IMR-90 (cell line): ENCODE measurements around the gene ARHGAP21. TPM values are rescaled to one million over a fixed set of nuclear protein-coding genes. Genes with fewer than 3 reads are reported as not detected.
A peak's percentile ranks its signal among the peaks of the same experiment; 100 is the strongest.

Experiments used
- ATAC-seq: fragments of 200-7000 bp; cut with Tn5 transposase; 2 replicates; pipeline ENCODE4 v1.9.1; 2020; ENCODE audit warnings: low read depth, mild to moderate bottlenecking, moderate library complexity
- BruUV-seq: library from RNA; stranded (reverse); fragments of 400-500 nt; replicated peaks from 2 replicates; lab custom pipeline; 2021; lab: Mats Ljungman, UMichigan
- CTCF ChIA-PET: fragments of 300-600 bp; formaldehyde crosslinking; extraction: SDS; loops from one replicate; lab custom pipeline; 2021; ENCODE audit warnings: antibody characterized with exemption; lab: Yijun Ruan, JAX
- POLR2A ChIA-PET: fragments of 300-600 bp; sonication (Branson Sonifier 250); formaldehyde crosslinking; loops from one replicate; lab custom pipeline; 2022; ENCODE audit warnings: antibody characterized with exemption; ENCODE audit not compliant: unreplicated experiment; lab: Charles Lee
- DNase-seq: peaks from one replicate; pipeline ENCODE4 v3.0.0; 2013
- H2AFZ ChIP-seq: replicated peaks from 2 replicates; pipeline ENCODE3; 2013; ENCODE audit warnings: low read length, mild to moderate bottlenecking; ENCODE audit not compliant: poor library complexity
- H2AK5ac ChIP-seq: 2 replicates; pipeline ENCODE4 v1.6.1; 2013; ENCODE audit warnings: low read depth, low read length, inconsistent platforms
- H2AK9ac ChIP-seq: replicated peaks from 2 replicates; pipeline ENCODE3; 2013; ENCODE audit warnings: mild to moderate bottlenecking, low read depth, low read length, moderate library complexity; ENCODE audit not compliant: poor library complexity
- H2BK120ac ChIP-seq: 2 replicates; pipeline ENCODE4 v1.6.1; 2013; ENCODE audit warnings: low read depth, low read length, inconsistent platforms
- H2BK15ac ChIP-seq: 3 replicates; pipeline ENCODE4 v1.6.1; 2013; ENCODE audit warnings: low read depth, low read length, inconsistent platforms
- H2BK20ac ChIP-seq: 2 replicates; pipeline ENCODE4 v1.6.1; 2013; ENCODE audit warnings: low read depth, mild to moderate bottlenecking, inconsistent platforms, low read length, moderate library complexity
- H2BK5ac ChIP-seq: 2 replicates; pipeline ENCODE4 v1.6.1; 2013; ENCODE audit warnings: mild to moderate bottlenecking, low read depth, low read length, inconsistent platforms; ENCODE audit not compliant: poor library complexity, severe bottlenecking
- H3K14ac ChIP-seq: replicated peaks from 2 replicates; pipeline ENCODE4 v1.6.1; 2013; ENCODE audit warnings: low read depth, low read length, inconsistent platforms
- H3K18ac ChIP-seq: 2 replicates; pipeline ENCODE4 v1.6.1; 2013; ENCODE audit warnings: low read depth, low read length, control low read depth
- H3K23ac ChIP-seq: 2 replicates; pipeline ENCODE4 v1.6.1; 2013; ENCODE audit warnings: low read depth, low read length, inconsistent platforms
- H3K27ac ChIP-seq: 2 replicates; pipeline ENCODE4 v1.5.1; 2013; ENCODE audit warnings: mild to moderate bottlenecking, control low read depth, low read length; ENCODE audit not compliant: insufficient read depth
- H3K27me3 ChIP-seq: 2 replicates; pipeline ENCODE4 v1.6.1; 2013; ENCODE audit warnings: low read length; ENCODE audit not compliant: control insufficient read depth, insufficient read depth
- H3K36me3 ChIP-seq: 2 replicates; pipeline ENCODE4 v1.6.1; 2013; ENCODE audit warnings: low read length, mixed read lengths; ENCODE audit not compliant: control insufficient read depth, insufficient read depth
- H3K4ac ChIP-seq: 2 replicates; pipeline ENCODE4 v1.6.1; 2013; ENCODE audit warnings: low read depth, low read length, inconsistent platforms
- H3K4me1 ChIP-seq: 2 replicates; pipeline ENCODE4 v1.6.1; 2013; ENCODE audit warnings: low read length, mixed read lengths; ENCODE audit not compliant: control insufficient read depth, insufficient read depth
- H3K4me2 ChIP-seq: 2 replicates; pipeline ENCODE4 v1.6.1; 2013; ENCODE audit warnings: low read depth, mild to moderate bottlenecking, control low read depth, low read length, moderate library complexity
- H3K4me3 ChIP-seq: 2 replicates; pipeline ENCODE4 v1.5.1; 2013; ENCODE audit warnings: low read depth, mild to moderate bottlenecking, control low read depth, low read length, moderate library complexity; ENCODE audit not compliant: insufficient read depth
- H3K56ac ChIP-seq: 2 replicates; pipeline ENCODE4 v1.6.1; 2013; ENCODE audit warnings: low read length, inconsistent platforms; ENCODE audit not compliant: insufficient read depth; ENCODE audit errors: extremely low read depth
- H3K79me1 ChIP-seq, 2 experiments: 2 replicates each; pipeline ENCODE4 v1.6.1; 2013; ENCODE audit warnings: low read length in 2 of 2, inconsistent platforms in 1 of 2, low read depth in 1 of 2
- H3K9ac ChIP-seq: 2 replicates; pipeline ENCODE4 v1.6.1; 2013; ENCODE audit warnings: low read depth, low read length, control low read depth
- H3K9me1 ChIP-seq: 2 replicates; pipeline ENCODE4 v1.6.1; 2013; ENCODE audit warnings: low read length, inconsistent platforms; ENCODE audit not compliant: insufficient read depth
- H3K9me3 ChIP-seq: 2 replicates; pipeline ENCODE4 v1.6.1; 2013; ENCODE audit warnings: low read length; ENCODE audit not compliant: control insufficient read depth, insufficient read depth
- H4K20me1 ChIP-seq: 2 replicates; pipeline ENCODE4 v1.6.1; 2013; ENCODE audit warnings: low read length, inconsistent platforms; ENCODE audit not compliant: insufficient read depth
- H4K5ac ChIP-seq: 2 replicates; pipeline ENCODE4 v1.6.1; 2013; ENCODE audit warnings: mild to moderate bottlenecking, low read depth, low read length, control low read depth
- H4K8ac ChIP-seq, 2 experiments: 2 replicates each; pipeline ENCODE4 v1.6.1; 2013; ENCODE audit warnings: low read depth in 2 of 2, low read length in 2 of 2, control low read depth in 1 of 2, inconsistent platforms in 1 of 2
- H4K91ac ChIP-seq: 2 replicates; pipeline ENCODE4 v1.6.1; 2013; ENCODE audit warnings: low read depth, low read length, inconsistent platforms; ENCODE audit not compliant: insufficient read depth
- CHD1 ChIP-seq: IDR thresholded peaks from 2 replicates; pipeline ENCODE4 v1.6.1; 2012; ENCODE audit warnings: low read depth, low read length, improper control_type of control experiment
- MXI1 ChIP-seq: IDR thresholded peaks from 2 replicates; pipeline ENCODE4 v1.6.1; 2012; ENCODE audit warnings: low read depth, mild to moderate bottlenecking, low read length, moderate library complexity, borderline replicate concordance
- SMC3 ChIP-seq: fragments of 150-350 bp; IDR thresholded peaks from 2 replicates; pipeline ENCODE4 v1.6.1; 2016; ENCODE audit warnings: low read depth, mild to moderate bottlenecking, antibody characterized with exemption, low read length, moderate library complexity
- USF2 ChIP-seq: fragments of 150-350 bp; IDR thresholded peaks from 2 replicates; pipeline ENCODE4 v1.6.1; 2017; ENCODE audit warnings: mild to moderate bottlenecking, antibody characterized with exemption, low read length, low read depth
- WGBS, 2 experiments: methylation state at CpG; one replicate each; pipeline versions ENCODE4 v1.1.5 to v1.1.7; 2013; ENCODE audit warnings: missing lambda C conversion rate in 2 of 2; ENCODE audit not compliant: insufficient read length in 1 of 2; ENCODE audit errors: extremely low coverage in 2 of 2; 5-methylcytosine and 5-hydroxymethylcytosine counted together
- dilution Hi-C: fragments of 300-500 bp; cut with HindIII; formaldehyde crosslinking; loops from one replicate; pipeline ENCODE4 v1.14.3; 2018; ENCODE audit warnings: low sequenced_read_pairs; ENCODE audit not compliant: unreplicated experiment
- in situ Hi-C: fragments of 300-500 bp; cut with MboI; formaldehyde crosslinking; loops from 3 replicates; pipeline ENCODE4 v1.14.3; 2019; ENCODE audit warnings: low sequenced_read_pairs, inconsistent platforms, mixed read lengths
- intact Hi-C: fragments of 100-400 bp; cut with micrococcal nuclease; formaldehyde crosslinking; loops from 2 replicates; pipeline ENCODE4 v1.10.0; 2022
- polyA plus RNA-seq, 3 experiments: library from polyadenylated mRNA; depleted of rRNA; stranded (reverse); fragments of >200 nt; gene quantifications; 2 replicates each; pipeline ENCODE4 v1.2.3, GENCODE V29; 2012; ENCODE audit warnings: low replicate concordance in 1 of 3
- total RNA-seq: library from RNA; depleted of rRNA; stranded (reverse); fragments of >200 nt; gene quantifications from 2 replicates; pipeline ENCODE4 v1.2.3, GENCODE V29; 2012

ARHGAP21 gene
- total and polyA plus RNA-seq, 2 of the 4 experiments (the other 2 are of a cell fraction) = 43.3 to 94.3 TPM

- H3K4me2 ChIP-seq = peak overlapping the region; percentile 43; the same call in 1 of the 2 replicates
- CTCF ChIA-PET = interaction anchor here (0.9 to 1.1 kb wide), 3 partner anchors 90 to 374 kb away, joined by 3 to 6 read pairs (median 3); no protein-coding TSS in a partner anchor
- intact Hi-C loops = no loop called here
Measured at GRCh38 chr10:24707445-24707844, 16.2 kb downstream of the ARHGAP21 start.

More at GRCh38 chr10:24707445-24707844, 16.2 kb downstream of the ARHGAP21 start:
- Histone ChIP-seq H2AK9ac (no peak overlapping the region), H4K5ac (no peak overlapping the region), H3K4me3 (no peak overlapping the region), H2BK120ac (no peak overlapping the region; the same call in 1 of the 2 replicates), H4K8ac (peak overlapping the region in 1 of 2 experiments; percentile 33; a peak in 1 of 4 replicates), H2BK5ac (peak overlapping the region; percentile 65), H3K4me1 (peaks cover 14% of the 10 kb centered on the region), H2BK15ac (0 out of 3 replicates have a peak overlapping the region, but pooled peaks have one; percentile 57), H3K27ac (no peak overlapping the region), H4K91ac (no peak overlapping the region), H3K36me3 (no peaks in the 10 kb centered on the region), H3K9ac (no peak overlapping the region), H3K14ac (peak overlapping the region; percentile 20; the same call in 1 of the 2 replicates), H2AK5ac (0 out of 2 replicates have a peak overlapping the region, but pooled peaks have one; percentile 18), H3K79me1 (peaks cover 19 to 73% of the 10 kb centered on the region in 2 experiments; a peak in 3 of 4 replicates), H3K23ac (0 out of 2 replicates have a peak overlapping the region, but pooled peaks have one; percentile 33), H2AFZ (no peak overlapping the region), H4K20me1 (peaks cover 68% of the 10 kb centered on the region), H3K4ac (peak overlapping the region; percentile 47; the same call in 1 of the 2 replicates), H3K9me3 (no peaks in the 10 kb centered on the region), H3K9me1 (peaks cover 21% of the 10 kb centered on the region), H3K18ac (no peak overlapping the region; the same call in 1 of the 2 replicates), H2BK20ac (no peak overlapping the region), H3K56ac (no peak overlapping the region), H3K27me3 (no peaks in the 10 kb centered on the region)
- dilution Hi-C loops = no loop called here
- DNase-seq = no peak
- TF ChIP-seq USF2 = no peak
- TF ChIP-seq CHD1 = no peak
- no peak for TF ChIP-seq MXI1
- no peak for TF ChIP-seq SMC3
- POLR2A ChIA-PET = no interaction called here
- BruUV-seq = no TSS peak
- in situ Hi-C loops = loop anchor here (25.0 kb wide), 1 partner anchor 255 kb away; the partner anchor contains the start of gene PRTFDC1
- 61% methylated on average over 3 of the region's 3 CpGs; no CpG with 5 or more reads in 1 of the 2 experiments for WGBS, 2 experiments
- no peak for ATAC-seq
